Neural crest cell (in vitro differentiated cells): ENCODE measurements around the gene SPATS2L. TPM values are rescaled to one million over a fixed set of nuclear protein-coding genes. Genes with fewer than 3 reads are reported as not detected.

Experiments used
- DNase-seq: peaks from one replicate; pipeline ENCODE4 v3.0.0; 2021; ENCODE audit warnings: low read depth, mixed read lengths, low spot score
- H3K27ac Mint-ChIP-seq: one replicate; pipeline ENCODE4 v1.8.0; 2021; ENCODE audit warnings: mild to moderate bottlenecking, mixed read lengths; ENCODE audit not compliant: unreplicated experiment
- H3K27me3 Mint-ChIP-seq: 2 replicates; pipeline ENCODE4 v1.8.0; 2021; ENCODE audit warnings: low read depth, mild to moderate bottlenecking, mixed read lengths
- H3K36me3 Mint-ChIP-seq: 2 replicates; pipeline ENCODE4 v1.8.0; 2021; ENCODE audit warnings: low read depth, mild to moderate bottlenecking, mixed read lengths
- H3K4me1 Mint-ChIP-seq: 2 replicates; pipeline ENCODE4 v1.8.0; 2021; ENCODE audit warnings: mixed read lengths
- H3K4me3 Mint-ChIP-seq: one replicate; pipeline ENCODE4 v1.8.0; 2021; ENCODE audit warnings: mild to moderate bottlenecking, mixed read lengths
- H3K9me3 Mint-ChIP-seq: 2 replicates; pipeline ENCODE4 v1.8.0; 2021; ENCODE audit warnings: mixed read lengths
- CTCF ChIP-seq: fragments of 200-600 bp; sonication (generic); conservative IDR thresholded peaks from 2 replicates; pipeline ENCODE4 v1.5.0; 2021; ENCODE audit warnings: antibody characterized with exemption, mild to moderate bottlenecking
- total RNA-seq: library from RNA; stranded (reverse); gene quantifications from 2 replicates; pipeline ENCODE4 v1.2.1, GENCODE V29; 2021

The SPATS2L gene
- total RNA-seq, 1 donor from 2014 or later = 24.9 TPM

GRCh38 chr2:200498402-200499162, 192.1 kb downstream of the SPATS2L start:
- no peak overlapping the region for H3K27ac Mint-ChIP-seq
- H3K9me3 Mint-ChIP-seq = no peaks in the 10 kb centered on the region
- H3K27me3 Mint-ChIP-seq = no peaks in the 10 kb centered on the region
- DNase-seq = no peak
- H3K36me3 Mint-ChIP-seq = peaks cover 11% of the 10 kb centered on the region
- no peaks in the 10 kb centered on the region for H3K4me1 Mint-ChIP-seq
- H3K4me3 Mint-ChIP-seq = no peak overlapping the region
- TF ChIP-seq CTCF = no peak

- H3K36me3 Mint-ChIP-seq = peaks cover 11% of the 10 kb centered on the region
- H3K4me3 Mint-ChIP-seq = no peak overlapping the region
- TF ChIP-seq CTCF = no peak
- H3K9me3 Mint-ChIP-seq = no peaks in the 10 kb centered on the region
- no peak for DNase-seq
- H3K4me1 Mint-ChIP-seq = no peaks in the 10 kb centered on the region
- H3K27ac Mint-ChIP-seq = no peak overlapping the region
- H3K27me3 Mint-ChIP-seq = no peaks in the 10 kb centered on the region
These were observed 195.7 kb downstream of the SPATS2L start for GRCh38 chr2:200502196-200502595.

- Mint-ChIP-seq H3K27ac (no peak overlapping the region), H3K9me3 (no peaks in the 10 kb centered on the region), H3K36me3 (peaks cover 7% of the 10 kb centered on the region), H3K27me3 (no peaks in the 10 kb centered on the region), H3K4me3 (no peak overlapping the region), H3K4me1 (peaks cover 13% of the 10 kb centered on the region)
- DNase-seq = no peak
- TF ChIP-seq CTCF = no peak
These were observed 200.2 kb downstream of the SPATS2L start for GRCh38 chr2:200506679-200507078.

GRCh38 chr2:200507179-200507578, 200.7 kb downstream of the SPATS2L start:
- no peak for TF ChIP-seq CTCF
- DNase-seq = no peak
- Mint-ChIP-seq H3K36me3 (peaks cover 7% of the 10 kb centered on the region), H3K27me3 (no peaks in the 10 kb centered on the region), H3K4me1 (peaks cover 13% of the 10 kb centered on the region), H3K27ac (no peak overlapping the region), H3K9me3 (no peaks in the 10 kb centered on the region), H3K4me3 (peak overlapping the region; percentile 45)

- no peak for DNase-seq
- H3K27ac Mint-ChIP-seq = peak overlapping the region; percentile 39
- H3K4me1 Mint-ChIP-seq = peaks cover 13% of the 10 kb centered on the region
- TF ChIP-seq CTCF = no peak
- peak overlapping the region; percentile 88 for H3K4me3 Mint-ChIP-seq
- H3K36me3 Mint-ChIP-seq = no peaks in the 10 kb centered on the region
- no peaks in the 10 kb centered on the region for H3K27me3 Mint-ChIP-seq
- H3K9me3 Mint-ChIP-seq = no peaks in the 10 kb centered on the region
These were observed 202.7 kb downstream of the SPATS2L start for GRCh38 chr2:200509235-200509611.
